ENCODE results near the gene SCYGR4.
"Not testable (repeated sequence)": the region's sequence is repeated elsewhere in the genome, so short reads cannot be mapped to it uniquely, and the experiment has no call there.

The SCYGR4 gene, protein sequence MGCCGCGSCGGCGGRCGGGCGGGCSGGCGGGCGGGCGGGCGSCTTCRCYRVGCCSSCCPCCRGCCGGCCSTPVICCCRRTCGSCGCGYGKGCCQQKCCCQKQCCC

GRCh38 chr2:227617316-227618230, at the start of gene SCYGR4:
SCYGR4 (plus strand) TSS chr2:227617498; CDS start chr2:227617498, 0 bp downstream.
- H3K9me3 Mint-ChIP-seq = no peaks in the 10 kb centered on the region
- no peaks in the 10 kb centered on the region for H3K4me1 Mint-ChIP-seq
- no peaks in the 10 kb centered on the region for H3K36me3 Mint-ChIP-seq

GRCh38 chr2:227568852-227569169, 48.5 kb upstream of the SCYGR4 start:
- Mint-ChIP-seq H3K4me1 (peaks cover 4% of the 10 kb centered on the region), H3K27me3 (no peaks in the 10 kb centered on the region), H3K4me3 (no peak overlapping the region), H3K36me3 (peaks cover 3% of the 10 kb centered on the region), H3K27ac (no peak overlapping the region), H3K9me3 (no peaks in the 10 kb centered on the region)

More at GRCh38 chr2:227617316-227618230, at the start of gene SCYGR4:
- Mint-ChIP-seq H3K27ac (no peak within 1 kb of the TSS), H3K4me3 (no peak within 1 kb of the TSS), H3K27me3 (peaks cover 5% of the 10 kb centered on the region)

DNA sequence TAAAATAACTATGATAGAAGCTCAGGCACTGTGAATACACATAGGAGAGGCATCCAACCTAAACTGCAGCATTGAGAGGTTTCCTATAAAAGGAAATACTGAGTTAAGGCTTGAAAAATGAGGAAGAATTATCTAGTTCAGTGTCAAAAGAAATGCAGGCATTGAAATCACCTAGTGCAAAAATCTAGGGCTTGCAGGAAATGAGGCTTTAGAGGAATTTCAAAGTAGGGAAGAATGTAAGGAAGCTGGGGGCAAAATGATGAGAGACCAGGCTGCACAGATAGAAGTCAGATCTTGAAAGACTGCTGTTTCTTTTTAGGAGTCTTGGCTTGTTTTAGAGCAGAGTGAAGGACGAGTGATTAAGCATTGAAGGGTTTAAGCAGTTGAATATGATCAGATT, 46.7 kb upstream of the SCYGR4 start:
- H3K4me3 Mint-ChIP-seq = no peak overlapping the region
- H3K9me3 Mint-ChIP-seq = no peaks in the 10 kb centered on the region
- H3K36me3 Mint-ChIP-seq = no peaks in the 10 kb centered on the region
- no peaks in the 10 kb centered on the region for H3K27me3 Mint-ChIP-seq
- peak overlapping the region; percentile 66 for H3K27ac Mint-ChIP-seq
- peaks cover 4% of the 10 kb centered on the region for H3K4me1 Mint-ChIP-seq

GRCh38 chr2:227576110-227576509, 41.2 kb upstream of the SCYGR4 start:
- no peak overlapping the region for H3K27ac Mint-ChIP-seq
- H3K4me1 Mint-ChIP-seq = no peaks in the 10 kb centered on the region
- H3K27me3 Mint-ChIP-seq = peaks cover 11% of the 10 kb centered on the region
- H3K4me3 Mint-ChIP-seq = no peak overlapping the region
- no peaks in the 10 kb centered on the region for H3K36me3 Mint-ChIP-seq
- no peaks in the 10 kb centered on the region for H3K9me3 Mint-ChIP-seq

DNA sequence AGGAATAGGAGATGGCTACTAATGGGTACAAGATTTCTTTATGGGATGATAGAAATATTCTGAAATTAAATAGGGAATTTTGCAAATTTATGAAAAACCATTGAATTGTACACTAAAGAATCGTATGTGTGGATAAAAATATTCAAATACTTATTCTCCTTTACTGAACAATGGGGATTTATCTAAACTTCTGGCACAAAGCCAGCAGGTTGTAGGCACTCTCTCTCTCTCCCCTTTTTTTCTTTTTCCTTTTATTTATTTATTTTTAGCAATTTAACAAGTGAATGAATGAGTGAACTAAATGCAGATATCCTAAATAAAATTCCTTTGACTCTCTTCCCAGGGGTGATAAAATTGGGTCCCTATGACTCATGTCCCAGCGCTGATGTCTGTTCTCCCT, 40.5 kb upstream of the SCYGR4 start:
- Mint-ChIP-seq H3K27ac (no peak overlapping the region), H3K27me3 (peaks cover 14% of the 10 kb centered on the region), H3K4me1 (no peaks in the 10 kb centered on the region), H3K9me3 (no peaks in the 10 kb centered on the region), H3K36me3 (no peaks in the 10 kb centered on the region), H3K4me3 (no peak overlapping the region)

- Mint-ChIP-seq H3K36me3 (peaks cover 4% of the 10 kb centered on the region), H3K4me3 (no peak overlapping the region), H3K27me3 (peaks cover 16% of the 10 kb centered on the region), H3K27ac (no peak overlapping the region), H3K9me3 (peaks cover 3% of the 10 kb centered on the region), H3K4me1 (no peaks in the 10 kb centered on the region)
Measured at GRCh38 chr2:227577555-227577954, 39.7 kb upstream of the SCYGR4 start.

DNA sequence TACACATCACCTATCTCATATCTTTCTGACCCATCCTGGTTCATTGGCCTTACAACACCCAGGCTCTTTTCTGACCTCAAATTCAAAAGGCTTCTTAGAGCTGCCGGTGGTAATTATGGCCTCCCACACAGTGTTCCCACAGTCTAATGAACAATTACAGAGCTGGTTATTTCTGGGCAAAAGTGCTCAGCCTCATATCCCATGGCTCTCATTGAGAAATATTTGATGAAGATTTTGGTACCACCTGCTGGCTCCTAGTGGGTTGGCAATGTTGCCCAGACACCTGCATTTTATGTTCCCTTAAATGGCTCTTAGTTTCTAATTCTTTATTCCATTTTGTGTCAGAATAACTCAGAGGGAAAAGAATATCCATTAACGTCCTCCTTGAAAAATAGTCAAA, 38.7 kb upstream of the SCYGR4 start:
- Mint-ChIP-seq H3K9me3 (peaks cover 7% of the 10 kb centered on the region), H3K4me3 (no peak overlapping the region), H3K27ac (no peak overlapping the region), H3K27me3 (peaks cover 18% of the 10 kb centered on the region), H3K4me1 (no peaks in the 10 kb centered on the region), H3K36me3 (peaks cover 8% of the 10 kb centered on the region)

GRCh38 chr2:227579791-227580190, 37.5 kb upstream of the SCYGR4 start:
- H3K27me3 Mint-ChIP-seq = peaks cover 20% of the 10 kb centered on the region
- H3K27ac Mint-ChIP-seq = no peak overlapping the region
- H3K4me1 Mint-ChIP-seq = no peaks in the 10 kb centered on the region
- H3K36me3 Mint-ChIP-seq = peaks cover 8% of the 10 kb centered on the region
- H3K4me3 Mint-ChIP-seq = no peak overlapping the region
- H3K9me3 Mint-ChIP-seq = peaks cover 7% of the 10 kb centered on the region

GRCh38 chr2:227582369-227582768, 34.9 kb upstream of the SCYGR4 start:
- no peak overlapping the region for H3K27ac Mint-ChIP-seq
- no peak overlapping the region for H3K4me3 Mint-ChIP-seq
- H3K4me1 Mint-ChIP-seq = no peaks in the 10 kb centered on the region
- H3K27me3 Mint-ChIP-seq = peaks cover 18% of the 10 kb centered on the region
- peaks cover 7% of the 10 kb centered on the region for H3K9me3 Mint-ChIP-seq
- peaks cover 8% of the 10 kb centered on the region for H3K36me3 Mint-ChIP-seq

DNA sequence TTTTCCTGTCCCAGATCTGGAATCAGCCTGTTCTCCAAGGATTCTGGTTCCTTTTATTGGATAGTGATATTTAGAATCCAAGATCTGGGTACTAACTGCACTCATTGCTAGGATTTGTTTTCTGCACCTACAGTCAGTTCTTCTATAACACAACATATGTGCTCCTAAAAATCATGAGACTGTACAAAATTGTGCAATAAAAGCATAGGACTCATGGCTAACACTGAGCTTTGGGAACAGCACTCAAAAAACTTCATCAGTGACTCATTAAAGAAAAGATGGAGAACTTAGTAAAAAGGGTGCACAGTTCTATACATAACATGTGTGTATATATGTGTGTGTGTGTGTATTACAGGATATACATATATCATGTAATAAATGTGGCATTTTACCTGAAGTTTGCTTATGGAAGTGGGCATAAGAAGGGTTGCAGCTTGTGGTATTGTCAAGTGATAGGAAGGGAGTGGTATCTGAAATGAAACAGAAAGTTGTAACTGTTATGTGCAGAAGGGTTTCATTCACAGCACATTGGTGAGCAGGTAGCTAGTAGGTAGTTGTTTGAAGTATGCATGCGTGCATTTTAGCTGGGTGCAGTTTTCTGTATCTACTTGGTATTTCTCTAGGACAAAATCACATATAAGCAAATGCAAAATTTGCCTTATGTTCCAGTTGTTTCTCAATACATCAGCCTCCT, 24.5 kb upstream of the SCYGR4 start:
- H3K27ac Mint-ChIP-seq = no peak overlapping the region
- H3K4me3 Mint-ChIP-seq = no peak overlapping the region
- H3K27me3 Mint-ChIP-seq = peaks cover 19% of the 10 kb centered on the region
- H3K9me3 Mint-ChIP-seq = no peaks in the 10 kb centered on the region
- no peaks in the 10 kb centered on the region for H3K36me3 Mint-ChIP-seq
- H3K4me1 Mint-ChIP-seq = no peaks in the 10 kb centered on the region

- Mint-ChIP-seq H3K4me1 (no peaks in the 10 kb centered on the region), H3K4me3 (no peak overlapping the region), H3K27ac (no peak overlapping the region), H3K9me3 (no peaks in the 10 kb centered on the region), H3K36me3 (no peaks in the 10 kb centered on the region), H3K27me3 (peaks cover 13% of the 10 kb centered on the region)
Measured at GRCh38 chr2:227595797-227596196, 21.5 kb upstream of the SCYGR4 start.

- Mint-ChIP-seq H3K9me3 (no peaks in the 10 kb centered on the region), H3K27ac (no peak overlapping the region), H3K4me3 (no peak overlapping the region), H3K4me1 (no peaks in the 10 kb centered on the region), H3K36me3 (no peaks in the 10 kb centered on the region), H3K27me3 (peaks cover 16% of the 10 kb centered on the region)
Measured at GRCh38 chr2:227597036-227597435, 20.3 kb upstream of the SCYGR4 start.

DNA sequence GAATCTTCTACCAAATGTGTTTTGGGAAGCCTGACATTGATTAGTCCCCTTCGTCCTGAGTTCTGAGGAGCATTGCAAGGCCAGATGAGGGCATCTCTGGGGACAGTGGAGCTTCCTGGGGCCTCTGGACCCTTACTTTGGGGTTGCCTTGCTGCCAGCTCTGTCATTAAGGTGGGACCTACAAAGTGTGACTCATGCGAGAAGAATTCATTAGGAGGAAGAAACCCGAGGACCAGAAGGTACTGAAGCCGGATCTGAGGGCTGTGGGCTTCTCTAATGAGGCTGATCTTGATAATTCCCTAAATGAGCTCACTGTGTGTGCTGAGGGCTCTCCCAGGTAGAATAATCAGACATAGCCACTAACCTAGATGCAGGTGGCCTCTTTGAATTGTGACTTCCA, 19.3 kb upstream of the SCYGR4 start:
- Mint-ChIP-seq H3K4me3 (no peak overlapping the region), H3K9me3 (no peaks in the 10 kb centered on the region), H3K27ac (no peak overlapping the region), H3K4me1 (no peaks in the 10 kb centered on the region), H3K36me3 (no peaks in the 10 kb centered on the region), H3K27me3 (peaks cover 21% of the 10 kb centered on the region)

DNA sequence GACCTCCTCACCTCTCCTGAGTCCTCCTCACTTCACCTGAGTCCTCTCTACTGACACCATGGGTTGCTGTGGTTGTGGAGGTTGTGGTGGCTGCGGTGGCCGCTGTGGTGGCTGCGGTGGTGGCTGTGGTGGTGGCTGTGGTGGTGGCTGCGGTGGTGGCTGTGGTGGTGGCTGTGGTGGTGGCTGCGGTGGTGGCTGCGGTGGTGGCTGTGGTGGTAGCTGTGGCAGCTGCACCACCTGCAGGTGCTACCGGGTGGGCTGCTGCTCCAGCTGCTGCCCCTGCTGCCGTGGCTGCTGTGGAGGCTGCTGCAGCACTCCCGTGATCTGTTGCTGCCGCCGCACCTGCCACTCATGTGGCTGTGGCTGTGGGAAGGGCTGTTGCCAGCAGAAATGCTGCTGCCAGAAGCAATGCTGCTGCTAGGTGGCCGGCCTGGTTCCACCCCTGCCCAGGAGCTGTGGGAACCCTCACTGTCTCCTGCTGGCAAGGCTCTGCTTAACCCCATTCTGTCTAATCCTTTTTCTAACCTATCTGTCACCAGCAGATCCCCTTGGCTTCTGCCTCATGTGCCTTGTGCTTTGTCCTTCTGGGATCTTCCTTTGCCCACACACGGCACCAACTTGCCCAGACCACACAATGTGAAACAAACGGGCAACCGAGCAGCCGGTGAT, 18.3 kb upstream of the SCYGR4 start, which contains the start of gene SCYGR2:
Gene SCYGR2 (plus strand): TSS at position 59 of the 669 bp plus-strand sequence. CDS start 0 bp downstream, at position 59.
- peaks cover 22% of the 10 kb centered on the region for H3K27me3 Mint-ChIP-seq
- H3K4me1 Mint-ChIP-seq, H3K4me3 Mint-ChIP-seq, H3K27ac Mint-ChIP-seq, H3K9me3 Mint-ChIP-seq, H3K36me3 Mint-ChIP-seq: not testable (repeated sequence)

- Mint-ChIP-seq H3K36me3 (no peaks in the 10 kb centered on the region), H3K4me3 (no peak overlapping the region), H3K4me1 (no peaks in the 10 kb centered on the region), H3K27me3 (peaks cover 20% of the 10 kb centered on the region), H3K27ac (no peak overlapping the region), H3K9me3 (no peaks in the 10 kb centered on the region)
Measured at GRCh38 chr2:227602358-227602757, 14.9 kb upstream of the SCYGR4 start.
